ENCODE measurements around the gene KLB. TPM values are rescaled to one million over a fixed set of nuclear protein-coding genes. Genes with fewer than 3 reads are reported as not detected.

Gene KLB
- total RNA-seq, 2 donors from 2014 or later = not detected

- ATAC-seq (ENCODE audit: insufficient number of reproducible peaks, low FRiP score, low read depth) = no peak
- H3K9me3 ChIP-seq = no peaks in the 10 kb centered on the region
- H3K27me3 ChIP-seq (replicated peaks; ENCODE audit: insufficient read depth) = no peaks in the 10 kb centered on the region
- H3K4me3 ChIP-seq = no peak overlapping the region
- no peak for TF ChIP-seq CTCF (IDR thresholded peaks at IDR 0.05)
- H3K27ac ChIP-seq = no peak overlapping the region
- H3K36me3 ChIP-seq = peaks cover 40% of the 10 kb centered on the region
- DNase-seq (ENCODE audit: low spot score) = no peak
- peaks cover 0 to 12% of the 10 kb centered on the region in 2 donors for H3K4me1 ChIP-seq (ENCODE audit: control insufficient read depth in 1 of 2, low read depth in 2 of 2)
Observed at GRCh38 chr4:39450618-39451017, 43.9 kb downstream of the KLB start.

GRCh38 chr4:39451423-39452023, 44.8 kb downstream of the KLB start:
- Histone ChIP-seq H3K4me3 (no peak overlapping the region), H3K9me3 (no peaks in the 10 kb centered on the region), H3K4me1 (ENCODE audit: control insufficient read depth in 1 of 2, low read depth in 2 of 2) (peaks cover 0 to 20% of the 10 kb centered on the region in 2 donors), H3K36me3 (peaks cover 47% of the 10 kb centered on the region), H3K27ac (no peak overlapping the region), H3K27me3 (replicated peaks; ENCODE audit: insufficient read depth) (no peaks in the 10 kb centered on the region)
- TF ChIP-seq CTCF (IDR thresholded peaks at IDR 0.05) = no peak
- ATAC-seq (ENCODE audit: insufficient number of reproducible peaks, low FRiP score, low read depth) = no peak
- DNase-seq (ENCODE audit: low spot score) = no peak

- H3K4me1 ChIP-seq (ENCODE audit: control insufficient read depth in 1 of 2, low read depth in 2 of 2) = peaks cover 7 to 20% of the 10 kb centered on the region in 2 donors
- ATAC-seq (ENCODE audit: insufficient number of reproducible peaks, low FRiP score, low read depth) (no peak), DNase-seq (ENCODE audit: low spot score) (no peak)
- H3K27me3 ChIP-seq (replicated peaks; ENCODE audit: insufficient read depth) = no peaks in the 10 kb centered on the region
- no peak overlapping the region for H3K27ac ChIP-seq
- H3K9me3 ChIP-seq = no peaks in the 10 kb centered on the region
- no peak for TF ChIP-seq CTCF (IDR thresholded peaks at IDR 0.05)
- H3K4me3 ChIP-seq = no peak overlapping the region
- peaks cover 53% of the 10 kb centered on the region for H3K36me3 ChIP-seq
Observed at GRCh38 chr4:39452153-39452859, 45.6 kb downstream of the KLB start.

- Histone ChIP-seq H3K9me3 (no peaks in the 10 kb centered on the region), H3K27ac (no peak overlapping the region), H3K4me3 (no peak overlapping the region), H3K27me3 (replicated peaks; ENCODE audit: insufficient read depth) (no peaks in the 10 kb centered on the region), H3K36me3 (peaks cover 53% of the 10 kb centered on the region), H3K4me1 (ENCODE audit: control insufficient read depth in 1 of 2, low read depth in 2 of 2) (peaks cover 13 to 27% of the 10 kb centered on the region in 2 donors)
- ATAC-seq (ENCODE audit: insufficient number of reproducible peaks, low FRiP score, low read depth) (no peak), DNase-seq (ENCODE audit: low spot score) (no peak)
- TF ChIP-seq CTCF (IDR thresholded peaks at IDR 0.05) = no peak
Observed at GRCh38 chr4:39452860-39453587, 46.3 kb downstream of the KLB start.

- DNase-seq (ENCODE audit: low spot score) (no peak), ATAC-seq (ENCODE audit: insufficient number of reproducible peaks, low FRiP score, low read depth) (no peak)
- Histone ChIP-seq H3K27me3 (replicated peaks; ENCODE audit: insufficient read depth) (no peaks in the 10 kb centered on the region), H3K36me3 (peaks cover 53% of the 10 kb centered on the region), H3K27ac (no peak overlapping the region), H3K4me3 (no peak overlapping the region), H3K4me1 (ENCODE audit: control insufficient read depth in 1 of 2, low read depth in 2 of 2) (peaks cover 13 to 28% of the 10 kb centered on the region in 2 donors), H3K9me3 (no peaks in the 10 kb centered on the region)
- TF ChIP-seq CTCF (IDR thresholded peaks at IDR 0.05) = no peak
Observed at GRCh38 chr4:39453738-39454137, 47.0 kb downstream of the KLB start.

Measured in thoracic aorta (tissue), 2 donors.